ENCODE measurements around the gene RNF141. TPM values are rescaled to one million over a fixed set of nuclear protein-coding genes. Genes with fewer than 3 reads are reported as not detected.

Gene RNF141
- total and polyA plus RNA-seq, 2 of the 13 experiments (the other 11 are each of a cell fraction or from before 2014, with no cell fraction given) = 9.3 to 22.4 TPM

DNA sequence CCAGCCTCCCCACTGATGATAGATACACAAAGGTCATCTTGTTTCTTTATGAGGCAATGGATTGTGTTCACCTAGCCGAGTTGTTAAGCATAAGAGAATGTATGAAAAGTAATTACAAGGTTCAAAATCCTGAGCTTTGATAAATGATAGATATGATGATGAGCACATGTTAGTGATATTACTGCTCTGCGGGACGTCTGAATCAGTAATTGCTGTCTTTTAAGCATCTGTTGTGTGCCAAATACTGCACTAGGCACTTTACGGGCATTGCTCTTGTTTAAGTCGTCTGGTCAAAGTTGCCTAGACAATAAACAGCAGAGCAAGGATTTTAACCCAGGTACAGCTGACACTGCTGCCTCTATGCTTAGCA, 559 bp upstream of the RNF141 start (continued):
- TF ChIP-seq, protein P1, sequence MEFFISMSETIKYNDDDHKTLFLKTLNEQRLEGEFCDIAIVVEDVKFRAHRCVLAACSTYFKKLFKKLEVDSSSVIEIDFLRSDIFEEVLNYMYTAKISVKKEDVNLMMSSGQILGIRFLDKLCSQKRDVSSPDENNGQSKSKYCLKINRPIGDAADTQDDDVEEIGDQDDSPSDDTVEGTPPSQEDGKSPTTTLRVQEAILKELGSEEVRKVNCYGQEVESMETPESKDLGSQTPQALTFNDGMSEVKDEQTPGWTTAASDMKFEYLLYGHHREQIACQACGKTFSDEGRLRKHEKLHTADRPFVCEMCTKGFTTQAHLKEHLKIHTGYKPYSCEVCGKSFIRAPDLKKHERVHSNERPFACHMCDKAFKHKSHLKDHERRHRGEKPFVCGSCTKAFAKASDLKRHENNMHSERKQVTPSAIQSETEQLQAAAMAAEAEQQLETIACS (CRISPR knock-in tag; IDR thresholded peaks at IDR 0.05) = no peak
- TF ChIP-seq XRCC5 (optimal IDR thresholded peaks at IDR 0.05; ENCODE audit: low read length) = no peak

DNA sequence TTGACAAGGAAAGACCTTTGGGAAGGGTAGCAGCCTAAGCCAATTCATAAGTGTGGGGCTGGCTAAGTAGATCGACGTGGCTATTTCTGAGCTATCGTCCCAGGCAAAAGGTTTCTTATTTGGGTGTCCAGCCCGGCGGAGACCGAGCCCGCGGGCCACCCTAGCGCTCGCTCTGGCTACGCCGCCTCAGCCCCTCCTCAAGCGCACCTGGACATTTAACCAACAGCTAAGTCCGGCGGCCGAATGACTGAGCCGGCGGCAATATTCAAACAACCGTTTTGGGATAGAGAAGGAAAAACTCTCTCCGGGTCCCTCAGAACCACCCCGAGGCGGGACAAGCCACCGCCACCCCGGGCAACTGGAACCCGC, 457 bp downstream of the RNF141 start:
- H3K27ac ChIP-seq (ENCODE audit: extremely low read length, insufficient read depth, low read length) = peak overlapping the region; percentile 85
- peak overlapping the region; percentile 31 for H2AFZ ChIP-seq (ENCODE audit: low read length)
- ChIA-PET CTCF (ENCODE audit: low intra/inter-chr PET ratio, low total read pairs) (no interaction called here), POLR2A (interaction anchor here (0.7 to 1.5 kb wide), 8 partner anchors 10 to 1227 kb away, joined by 3 to 8 read pairs (median 4); partner anchors contain the start of genes CTR9, EIF4G2, LYVE1 and ZBED5)
- intact Hi-C loops (cut with micrococcal nuclease; ENCODE audit: unreplicated experiment) (no loop called here), in situ Hi-C loops (cut with HindIII; ENCODE audit: extremely low pct_ligation_motif_present, low pct_unique_long_range_greater_than_20kb) (no loop called here)
- no peaks in the 10 kb centered on the region; a peak in 1 of 5 replicates for H3K27me3 ChIP-seq (ENCODE audit: control insufficient read depth in 1 of 2, insufficient read depth in 2 of 2, low read length in 2 of 2)
- H3K79me2 ChIP-seq (ENCODE audit: insufficient read depth, low read length) = no peaks in the 10 kb centered on the region
- ATAC-seq (peak; percentile 83), DNase-seq (ENCODE audit: low spot score) (peak; percentile 30), FAIRE-seq (no peak)
- peak overlapping the region; percentile 92 for H3K4me2 ChIP-seq (ENCODE audit: low read depth, low read length)
- no peaks in the 10 kb centered on the region for H3K36me3 ChIP-seq (replicated peaks in 1 of 2; ENCODE audit: control insufficient read depth in 1 of 2, insufficient read depth in 2 of 2, low read length in 2 of 2)
- H3K4me3 ChIP-seq (replicated peaks in 1 of 3; ENCODE audit: insufficient read depth in 1 of 3, low read depth in 2 of 3, low read length in 3 of 3) = peak overlapping the region; percentile 83 to 93 (median 92)
- no peaks in the 10 kb centered on the region for H3K9me3 ChIP-seq (ENCODE audit: low read length)
- no peaks in the 10 kb centered on the region for H4K20me1 ChIP-seq (ENCODE audit: insufficient read depth, low read length)
- H3K9ac ChIP-seq (ENCODE audit: insufficient read depth, low read depth, low read length) = peak overlapping the region; percentile 89
- 0% methylated on average over 17 of the region's 25 CpGs for WGBS (ENCODE audit: low lambda C conversion rate)
- H3K4me1 ChIP-seq (ENCODE audit: insufficient read depth, low read length) = peaks cover 18% of the 10 kb centered on the region
- BruUV-seq (replicated peaks) = no TSS peak
- 0 out of 2 replicates have a peak, but pooled peaks have one; percentile 38 for TF ChIP-seq ETV6 (CRISPR knock-in tag; conservative IDR thresholded peaks at IDR 0.05)
- TF ChIP-seq SUZ12 (IDR thresholded peaks at IDR 0.05; ENCODE audit: low read depth, low read length) = no peak
- no peak for TF ChIP-seq ZSCAN29 (CRISPR knock-in tag; conservative IDR thresholded peaks at IDR 0.05)
- TF ChIP-seq, protein P2, sequence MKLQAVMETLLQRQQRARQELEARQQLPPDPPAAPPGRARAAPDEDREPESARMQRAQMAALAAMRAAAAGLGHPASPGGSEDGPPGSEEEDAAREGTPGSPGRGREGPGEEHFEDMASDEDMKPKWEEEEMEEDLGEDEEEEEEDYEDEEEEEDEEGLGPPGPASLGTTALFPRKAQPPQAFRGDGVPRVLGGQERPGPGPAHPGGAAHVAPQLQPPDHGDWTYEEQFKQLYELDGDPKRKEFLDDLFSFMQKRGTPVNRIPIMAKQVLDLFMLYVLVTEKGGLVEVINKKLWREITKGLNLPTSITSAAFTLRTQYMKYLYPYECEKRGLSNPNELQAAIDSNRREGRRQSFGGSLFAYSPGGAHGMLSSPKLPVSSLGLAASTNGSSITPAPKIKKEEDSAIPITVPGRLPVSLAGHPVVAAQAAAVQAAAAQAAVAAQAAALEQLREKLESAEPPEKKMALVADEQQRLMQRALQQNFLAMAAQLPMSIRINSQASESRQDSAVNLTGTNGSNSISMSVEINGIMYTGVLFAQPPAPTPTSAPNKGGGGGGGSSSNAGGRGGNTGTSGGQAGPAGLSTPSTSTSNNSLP (IDR thresholded peaks at IDR 0.05; ENCODE audit: low read depth, low read length) = no peak
- no peak for TF ChIP-seq MBD4 (IDR thresholded peaks at IDR 0.05; ENCODE audit: borderline replicate concordance, low read length)
- TF ChIP-seq, protein P3, sequence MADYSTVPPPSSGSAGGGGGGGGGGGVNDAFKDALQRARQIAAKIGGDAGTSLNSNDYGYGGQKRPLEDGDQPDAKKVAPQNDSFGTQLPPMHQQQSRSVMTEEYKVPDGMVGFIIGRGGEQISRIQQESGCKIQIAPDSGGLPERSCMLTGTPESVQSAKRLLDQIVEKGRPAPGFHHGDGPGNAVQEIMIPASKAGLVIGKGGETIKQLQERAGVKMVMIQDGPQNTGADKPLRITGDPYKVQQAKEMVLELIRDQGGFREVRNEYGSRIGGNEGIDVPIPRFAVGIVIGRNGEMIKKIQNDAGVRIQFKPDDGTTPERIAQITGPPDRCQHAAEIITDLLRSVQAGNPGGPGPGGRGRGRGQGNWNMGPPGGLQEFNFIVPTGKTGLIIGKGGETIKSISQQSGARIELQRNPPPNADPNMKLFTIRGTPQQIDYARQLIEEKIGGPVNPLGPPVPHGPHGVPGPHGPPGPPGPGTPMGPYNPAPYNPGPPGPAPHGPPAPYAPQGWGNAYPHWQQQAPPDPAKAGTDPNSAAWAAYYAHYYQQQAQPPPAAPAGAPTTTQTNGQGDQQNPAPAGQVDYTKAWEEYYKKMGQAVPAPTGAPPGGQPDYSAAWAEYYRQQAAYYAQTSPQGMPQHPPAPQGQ (CRISPR knock-in tag; IDR thresholded peaks at IDR 0.05; ENCODE audit: borderline replicate concordance) = no peak
- TF ChIP-seq ZC3H4 (CRISPR knock-in tag; IDR thresholded peaks at IDR 0.05; ENCODE audit: borderline replicate concordance) = no peak
- TF ChIP-seq PHF21A (CRISPR knock-in tag; IDR thresholded peaks at IDR 0.05) = no peak
- TF ChIP-seq, protein P4, sequence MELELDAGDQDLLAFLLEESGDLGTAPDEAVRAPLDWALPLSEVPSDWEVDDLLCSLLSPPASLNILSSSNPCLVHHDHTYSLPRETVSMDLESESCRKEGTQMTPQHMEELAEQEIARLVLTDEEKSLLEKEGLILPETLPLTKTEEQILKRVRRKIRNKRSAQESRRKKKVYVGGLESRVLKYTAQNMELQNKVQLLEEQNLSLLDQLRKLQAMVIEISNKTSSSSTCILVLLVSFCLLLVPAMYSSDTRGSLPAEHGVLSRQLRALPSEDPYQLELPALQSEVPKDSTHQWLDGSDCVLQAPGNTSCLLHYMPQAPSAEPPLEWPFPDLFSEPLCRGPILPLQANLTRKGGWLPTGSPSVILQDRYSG (CRISPR knock-in tag; IDR thresholded peaks at IDR 0.05) = peak; percentile 44; the same call in 1 of the 2 replicates
- no peak for TF ChIP-seq TCF7 (IDR thresholded peaks at IDR 0.05; ENCODE audit: low read depth)
- TF ChIP-seq KAT2B (IDR thresholded peaks at IDR 0.05; ENCODE audit: borderline replicate concordance, low read depth, low read length) = no peak
- TF ChIP-seq ZIK1 (CRISPR knock-in tag; IDR thresholded peaks at IDR 0.05; ENCODE audit: borderline replicate concordance, low read depth) = no peak
- no peak for TF ChIP-seq POLR2AphosphoS5 (IDR thresholded peaks at IDR 0.05; ENCODE audit: low read depth, low read length)
- TF ChIP-seq, protein P5, sequence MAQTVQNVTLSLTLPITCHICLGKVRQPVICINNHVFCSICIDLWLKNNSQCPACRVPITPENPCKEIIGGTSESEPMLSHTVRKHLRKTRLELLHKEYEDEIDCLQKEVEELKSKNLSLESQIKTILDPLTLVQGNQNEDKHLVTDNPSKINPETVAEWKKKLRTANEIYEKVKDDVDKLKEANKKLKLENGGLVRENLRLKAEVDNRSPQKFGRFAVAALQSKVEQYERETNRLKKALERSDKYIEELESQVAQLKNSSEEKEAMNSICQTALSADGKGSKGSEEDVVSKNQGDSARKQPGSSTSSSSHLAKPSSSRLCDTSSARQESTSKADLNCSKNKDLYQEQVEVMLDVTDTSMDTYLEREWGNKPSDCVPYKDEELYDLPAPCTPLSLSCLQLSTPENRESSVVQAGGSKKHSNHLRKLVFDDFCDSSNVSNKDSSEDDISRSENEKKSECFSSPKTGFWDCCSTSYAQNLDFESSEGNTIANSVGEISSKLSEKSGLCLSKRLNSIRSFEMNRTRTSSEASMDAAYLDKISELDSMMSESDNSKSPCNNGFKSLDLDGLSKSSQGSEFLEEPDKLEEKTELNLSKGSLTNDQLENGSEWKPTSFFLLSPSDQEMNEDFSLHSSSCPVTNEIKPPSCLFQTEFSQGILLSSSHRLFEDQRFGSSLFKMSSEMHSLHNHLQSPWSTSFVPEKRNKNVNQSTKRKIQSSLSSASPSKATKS (CRISPR knock-in tag; IDR thresholded peaks at IDR 0.05) = no peak
